Measurements from ENCODE around the gene SGPL1.

GRCh38 chr10:70864935-70865334 lies 49.2 kb downstream of the SGPL1 start:
- TF ChIP-seq, protein P1, sequence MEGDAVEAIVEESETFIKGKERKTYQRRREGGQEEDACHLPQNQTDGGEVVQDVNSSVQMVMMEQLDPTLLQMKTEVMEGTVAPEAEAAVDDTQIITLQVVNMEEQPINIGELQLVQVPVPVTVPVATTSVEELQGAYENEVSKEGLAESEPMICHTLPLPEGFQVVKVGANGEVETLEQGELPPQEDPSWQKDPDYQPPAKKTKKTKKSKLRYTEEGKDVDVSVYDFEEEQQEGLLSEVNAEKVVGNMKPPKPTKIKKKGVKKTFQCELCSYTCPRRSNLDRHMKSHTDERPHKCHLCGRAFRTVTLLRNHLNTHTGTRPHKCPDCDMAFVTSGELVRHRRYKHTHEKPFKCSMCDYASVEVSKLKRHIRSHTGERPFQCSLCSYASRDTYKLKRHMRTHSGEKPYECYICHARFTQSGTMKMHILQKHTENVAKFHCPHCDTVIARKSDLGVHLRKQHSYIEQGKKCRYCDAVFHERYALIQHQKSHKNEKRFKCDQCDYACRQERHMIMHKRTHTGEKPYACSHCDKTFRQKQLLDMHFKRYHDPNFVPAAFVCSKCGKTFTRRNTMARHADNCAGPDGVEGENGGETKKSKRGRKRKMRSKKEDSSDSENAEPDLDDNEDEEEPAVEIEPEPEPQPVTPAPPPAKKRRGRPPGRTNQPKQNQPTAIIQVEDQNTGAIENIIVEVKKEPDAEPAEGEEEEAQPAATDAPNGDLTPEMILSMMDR (IDR thresholded peaks at IDR 0.05; ENCODE audit: control extremely low read depth in 1 of 3, insufficient read depth in 1 of 3, low read depth in 1 of 3, low read length in 3 of 3), result no peak
- TF ChIP-seq SAP30 (IDR thresholded peaks at IDR 0.05; ENCODE audit: insufficient read depth, insufficient replicate concordance, low read length) (no peak), CBX5 (IDR thresholded peaks at IDR 0.05; ENCODE audit: low read depth, low read length) (no peak), YY1 (IDR thresholded peaks at IDR 0.05; ENCODE audit: low read depth, low read length) (no peak), JUND (IDR thresholded peaks at IDR 0.05; ENCODE audit: low read length) (no peak), EZH2 (IDR thresholded peaks at IDR 0.05; ENCODE audit: low read depth, low read length, severe bottlenecking) (no peak), TAF1 (IDR thresholded peaks at IDR 0.05; ENCODE audit: low read depth, low read length) (no peak), CREB1 (IDR thresholded peaks at IDR 0.05) (no peak)
